ENCODE results near the gene SCUBE3. TPM values are rescaled to one million over a fixed set of nuclear protein-coding genes. Genes with fewer than 3 reads are reported as not detected.

The SCUBE3 gene
- total and polyA plus RNA-seq, 2 of the 13 experiments (the other 11 are each of a cell fraction or from before 2014, with no cell fraction given): not detected

GRCh38 chr6:35202066-35202546, 11.7 kb upstream of the SCUBE3 start:
- TF ChIP-seq EHMT2 (IDR thresholded peaks at IDR 0.05; ENCODE audit: borderline replicate concordance, low read depth, low read length): no peak
- no peak for TF ChIP-seq ZNF296 (CRISPR knock-in tag; conservative IDR thresholded peaks at IDR 0.05)
- TF ChIP-seq ZFP82 (CRISPR knock-in tag; IDR thresholded peaks at IDR 0.05; ENCODE audit: borderline replicate concordance): 0 out of 2 replicates have a peak, but pooled peaks have one; percentile 44
- ChIA-PET POLR2A (no interaction called here), CTCF (ENCODE audit: low intra/inter-chr PET ratio, low total read pairs) (interaction anchor here (4.2 kb wide), 1 partner anchor 55 kb away, joined by 67 read pairs; no protein-coding TSS in a partner anchor)
- 12% methylated on average over 6 of the region's 6 CpGs for WGBS (ENCODE audit: low lambda C conversion rate)
- no peaks in the 10 kb centered on the region for H3K79me2 ChIP-seq (ENCODE audit: insufficient read depth, low read length)
- intact Hi-C loops (cut with micrococcal nuclease; ENCODE audit: unreplicated experiment): no loop called here
- DNase-seq (ENCODE audit: low spot score): no peak
- H4K20me1 ChIP-seq (ENCODE audit: insufficient read depth, low read length): no peaks in the 10 kb centered on the region
- FAIRE-seq: peak; percentile 15
- BruUV-seq (replicated peaks): no TSS peak
- no peak overlapping the region for H2AFZ ChIP-seq (ENCODE audit: low read length)
- H3K9ac ChIP-seq (ENCODE audit: insufficient read depth, low read depth, low read length): no peak overlapping the region
- no peak overlapping the region for H3K4me3 ChIP-seq (replicated peaks in 1 of 3; ENCODE audit: insufficient read depth in 1 of 3, low read depth in 2 of 3, low read length in 3 of 3)
- H3K4me2 ChIP-seq (ENCODE audit: low read depth, low read length): no peak overlapping the region
- peak; percentile 58 for ATAC-seq
- peaks cover 7 to 26% of the 10 kb centered on the region in 2 experiments; a peak in 4 of 5 replicates for H3K27me3 ChIP-seq (ENCODE audit: control insufficient read depth in 1 of 2, insufficient read depth in 2 of 2, low read length in 2 of 2)
- H3K4me1 ChIP-seq (ENCODE audit: insufficient read depth, low read length): peaks cover 43% of the 10 kb centered on the region
- no peaks in the 10 kb centered on the region for H3K36me3 ChIP-seq (replicated peaks in 1 of 2; ENCODE audit: control insufficient read depth in 1 of 2, insufficient read depth in 2 of 2, low read length in 2 of 2)
- H3K27ac ChIP-seq (ENCODE audit: extremely low read length, insufficient read depth, low read length): no peak overlapping the region
- H3K9me3 ChIP-seq (ENCODE audit: low read length): no peaks in the 10 kb centered on the region
- in situ Hi-C loops (cut with HindIII; ENCODE audit: extremely low pct_ligation_motif_present, low pct_unique_long_range_greater_than_20kb): no loop called here

GRCh38 chr6:35203152-35203670, 10.5 kb upstream of the SCUBE3 start:
- Histone ChIP-seq H3K4me3 (replicated peaks in 1 of 3; ENCODE audit: insufficient read depth in 1 of 3, low read depth in 2 of 3, low read length in 3 of 3) (no peak overlapping the region), H3K79me2 (ENCODE audit: insufficient read depth, low read length) (no peaks in the 10 kb centered on the region), H3K36me3 (replicated peaks in 1 of 2; ENCODE audit: control insufficient read depth in 1 of 2, insufficient read depth in 2 of 2, low read length in 2 of 2) (no peaks in the 10 kb centered on the region), H3K4me1 (ENCODE audit: insufficient read depth, low read length) (peaks cover 36% of the 10 kb centered on the region), H3K27me3 (ENCODE audit: control insufficient read depth in 1 of 2, insufficient read depth in 2 of 2, low read length in 2 of 2) (peaks cover 7 to 26% of the 10 kb centered on the region in 2 experiments; a peak in 4 of 5 replicates), H3K27ac (ENCODE audit: extremely low read length, insufficient read depth, low read length) (no peak overlapping the region), H3K4me2 (ENCODE audit: low read depth, low read length) (no peak overlapping the region), H3K9ac (ENCODE audit: insufficient read depth, low read depth, low read length) (no peak overlapping the region), H3K9me3 (ENCODE audit: low read length) (no peaks in the 10 kb centered on the region), H2AFZ (ENCODE audit: low read length) (no peak overlapping the region), H4K20me1 (ENCODE audit: insufficient read depth, low read length) (no peaks in the 10 kb centered on the region)
- no peak for FAIRE-seq
- DNase-seq (ENCODE audit: low spot score): no peak
- WGBS (ENCODE audit: low lambda C conversion rate): 15% methylated on average over 7 of the region's 7 CpGs
- POLR2A ChIA-PET: interaction anchor here (1.2 kb wide), 1 partner anchor 56 kb away, joined by 3 read pairs; no protein-coding TSS in a partner anchor
- ATAC-seq: no peak
- CTCF ChIA-PET (ENCODE audit: low intra/inter-chr PET ratio, low total read pairs): interaction anchor here (2.4 to 4.2 kb wide), 2 partner anchors 56 to 63 kb away, joined by 9 to 67 read pairs; no protein-coding TSS in a partner anchor
- intact Hi-C loops (cut with micrococcal nuclease; ENCODE audit: unreplicated experiment): no loop called here
- in situ Hi-C loops (cut with HindIII; ENCODE audit: extremely low pct_ligation_motif_present, low pct_unique_long_range_greater_than_20kb): no loop called here
- BruUV-seq (replicated peaks): no TSS peak
- TF ChIP-seq CHD4 (IDR thresholded peaks at IDR 0.05; ENCODE audit: borderline replicate concordance, low read length) (no peak), HMG20B (CRISPR knock-in tag; conservative IDR thresholded peaks at IDR 0.05) (no peak), CCAR2 (optimal IDR thresholded peaks at IDR 0.05; ENCODE audit: low read depth, low read length) (no peak), CREM (IDR thresholded peaks at IDR 0.05) (no peak), CREM (CRISPR knock-in tag; IDR thresholded peaks at IDR 0.05) (no peak), ARID5B (CRISPR knock-in tag; IDR thresholded peaks at IDR 0.05) (no peak), BHLHE40 (IDR thresholded peaks at IDR 0.05; ENCODE audit: low read length) (no peak), ZNF30 (CRISPR knock-in tag; IDR thresholded peaks at IDR 0.05) (no peak), DNMT3B (CRISPR knock-in tag; conservative IDR thresholded peaks at IDR 0.05) (no peak), ZNF136 (CRISPR knock-in tag; IDR thresholded peaks at IDR 0.05; ENCODE audit: low read depth) (no peak), ZSCAN5A (CRISPR knock-in tag; IDR thresholded peaks at IDR 0.05; ENCODE audit: borderline replicate concordance) (no peak)
